ENCODE results near the gene RBM6. TPM values are rescaled to one million over a fixed set of nuclear protein-coding genes. Genes with fewer than 3 reads are reported as not detected.
A peak's percentile ranks its signal among the peaks of the same experiment; 100 is the strongest.

Gene RBM6
- total RNA-seq, 1 experiment from 2014 or later, result 69.6 TPM

GRCh38 chr3:49937090-49937489 is 2.9 kb upstream of the RBM6 start:
- intact Hi-C loops (cut with micrococcal nuclease; ENCODE audit: unreplicated experiment), result no loop called here
- Mint-ChIP-seq H3K9me3 (ENCODE audit: low read depth, unreplicated experiment) (no peaks in the 10 kb centered on the region), H3K4me1 (ENCODE audit: low read depth, unreplicated experiment) (no peaks in the 10 kb centered on the region), H3K36me3 (ENCODE audit: insufficient read depth, unreplicated experiment) (peaks cover 18% of the 10 kb centered on the region), H3K27ac (ENCODE audit: unreplicated experiment) (no peak overlapping the region), H3K27me3 (ENCODE audit: unreplicated experiment) (no peaks in the 10 kb centered on the region), H3K4me3 (ENCODE audit: low read depth, unreplicated experiment) (no peak overlapping the region)
- CTCF ChIA-PET, result no interaction called here
- no peak for DNase-seq
- no peak for TF ChIP-seq CTCF (IDR thresholded peaks at IDR 0.05; ENCODE audit: unreplicated experiment)
- no TSS peak for BruUV-seq (replicated peaks)

- Mint-ChIP-seq H3K36me3 (ENCODE audit: insufficient read depth, unreplicated experiment) (peaks cover 28% of the 10 kb centered on the region), H3K4me3 (ENCODE audit: low read depth, unreplicated experiment) (peak overlapping the region; percentile 100), H3K4me1 (ENCODE audit: low read depth, unreplicated experiment) (peaks cover 8% of the 10 kb centered on the region), H3K9me3 (ENCODE audit: low read depth, unreplicated experiment) (no peaks in the 10 kb centered on the region), H3K27ac (ENCODE audit: unreplicated experiment) (peak overlapping the region; percentile 87), H3K27me3 (ENCODE audit: unreplicated experiment) (no peaks in the 10 kb centered on the region)
- BruUV-seq (replicated peaks), result TSS peak; percentile 83
- DNase-seq, result no peak
- no peak for TF ChIP-seq CTCF (IDR thresholded peaks at IDR 0.05; ENCODE audit: unreplicated experiment)
- CTCF ChIA-PET, result interaction anchor here (0.7 to 2.6 kb wide), 7 partner anchors 8 to 127 kb away, joined by 3 to 10 read pairs (median 4); partner anchors contain the start of gene MON1A
- intact Hi-C loops (cut with micrococcal nuclease; ENCODE audit: unreplicated experiment), result no loop called here
These were observed 808 bp downstream of the RBM6 start for GRCh38 chr3:49940667-49941249.

GRCh38 chr3:49942651-49943050 is 2.7 kb downstream of the RBM6 start:
- Mint-ChIP-seq H3K4me1 (ENCODE audit: low read depth, unreplicated experiment) (peaks cover 8% of the 10 kb centered on the region), H3K9me3 (ENCODE audit: low read depth, unreplicated experiment) (no peaks in the 10 kb centered on the region), H3K27me3 (ENCODE audit: unreplicated experiment) (no peaks in the 10 kb centered on the region), H3K36me3 (ENCODE audit: insufficient read depth, unreplicated experiment) (peaks cover 34% of the 10 kb centered on the region), H3K27ac (ENCODE audit: unreplicated experiment) (no peak overlapping the region), H3K4me3 (ENCODE audit: low read depth, unreplicated experiment) (no peak overlapping the region)
- no TSS peak for BruUV-seq (replicated peaks)
- intact Hi-C loops (cut with micrococcal nuclease; ENCODE audit: unreplicated experiment), result no loop called here
- DNase-seq, result no peak
- CTCF ChIA-PET, result no interaction called here
- TF ChIP-seq CTCF (IDR thresholded peaks at IDR 0.05; ENCODE audit: unreplicated experiment), result no peak

- Mint-ChIP-seq H3K27ac (ENCODE audit: unreplicated experiment) (no peak overlapping the region), H3K27me3 (ENCODE audit: unreplicated experiment) (no peaks in the 10 kb centered on the region), H3K9me3 (ENCODE audit: low read depth, unreplicated experiment) (no peaks in the 10 kb centered on the region), H3K36me3 (ENCODE audit: insufficient read depth, unreplicated experiment) (peaks cover 8% of the 10 kb centered on the region), H3K4me1 (ENCODE audit: low read depth, unreplicated experiment) (peaks cover 7% of the 10 kb centered on the region), H3K4me3 (ENCODE audit: low read depth, unreplicated experiment) (no peak overlapping the region)
- CTCF ChIA-PET, result no interaction called here
- intact Hi-C loops (cut with micrococcal nuclease; ENCODE audit: unreplicated experiment), result no loop called here
- no TSS peak for BruUV-seq (replicated peaks)
- no peak for TF ChIP-seq CTCF (IDR thresholded peaks at IDR 0.05; ENCODE audit: unreplicated experiment)
- DNase-seq, result no peak
These were observed 13.0 kb downstream of the RBM6 start for GRCh38 chr3:49952924-49953323.
